ENCODE data around the gene ZNF608.

ZNF608 gene

DNA sequence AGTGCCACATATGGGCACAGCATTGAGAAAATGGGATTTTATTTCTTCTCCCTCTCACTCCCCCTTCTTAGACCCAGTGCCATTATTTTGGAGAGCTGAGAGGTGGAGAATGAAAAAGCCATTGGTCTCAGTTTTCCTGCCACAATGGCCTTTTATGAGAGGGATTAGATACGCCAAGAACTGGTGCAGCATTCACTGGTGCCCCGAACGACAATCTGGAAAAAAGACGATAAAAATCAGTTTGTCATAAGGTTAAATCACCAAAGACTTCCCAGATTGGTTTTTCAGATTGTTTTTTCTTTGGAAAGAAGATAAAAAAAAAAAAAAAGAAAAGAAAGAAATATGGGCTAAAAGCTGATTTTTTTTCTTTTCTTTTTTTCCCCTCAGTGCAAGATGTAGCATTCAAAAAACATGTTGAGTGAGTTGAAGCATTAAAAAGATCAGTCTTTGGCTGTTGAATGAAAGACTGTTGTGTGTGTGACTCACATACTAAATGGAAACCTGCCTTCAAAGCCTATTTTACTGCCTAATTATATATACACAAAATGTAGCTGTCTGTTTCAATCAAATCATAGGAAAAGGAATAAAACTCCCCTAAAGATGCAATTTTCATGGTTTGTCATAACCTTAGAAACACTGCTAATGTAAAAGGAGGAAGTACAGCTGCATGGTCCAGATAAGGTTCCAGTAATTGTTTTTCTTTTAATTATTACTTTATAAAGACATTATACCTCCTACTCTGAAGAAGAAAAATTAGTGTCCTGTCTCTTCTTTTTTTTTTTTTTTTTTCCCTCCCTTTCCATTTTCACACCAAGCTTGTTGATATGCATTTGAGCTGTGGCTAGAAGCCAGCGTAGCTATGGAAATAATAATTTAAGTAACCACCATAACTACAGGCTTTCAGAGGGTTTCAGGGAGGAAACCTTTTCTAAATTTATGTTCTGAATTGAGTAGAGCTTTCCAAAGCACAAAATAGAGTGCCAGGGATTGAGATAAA, 27.2 kb upstream of the ZNF608 start:
- H3K4me1 ChIP-seq (ENCODE audit: control insufficient read depth, insufficient read depth, low read length) = peaks cover 22% of the 10 kb centered on the region
- no peaks in the 10 kb centered on the region for H3K27me3 ChIP-seq (ENCODE audit: control insufficient read depth, insufficient read depth, low read length)
- no peak overlapping the region for H3K9ac ChIP-seq (ENCODE audit: low read depth, low read length)
- H3K4me3 ChIP-seq (ENCODE audit: low read depth, low read length) = no peak overlapping the region
- H3K9me3 ChIP-seq (ENCODE audit: control insufficient read depth, insufficient read depth, low read length) = no peaks in the 10 kb centered on the region
- H3K36me3 ChIP-seq (ENCODE audit: control insufficient read depth, insufficient read depth, low read length) = no peaks in the 10 kb centered on the region
- H3K27ac ChIP-seq (ENCODE audit: low read depth, low read length) = no peak overlapping the region

DNA sequence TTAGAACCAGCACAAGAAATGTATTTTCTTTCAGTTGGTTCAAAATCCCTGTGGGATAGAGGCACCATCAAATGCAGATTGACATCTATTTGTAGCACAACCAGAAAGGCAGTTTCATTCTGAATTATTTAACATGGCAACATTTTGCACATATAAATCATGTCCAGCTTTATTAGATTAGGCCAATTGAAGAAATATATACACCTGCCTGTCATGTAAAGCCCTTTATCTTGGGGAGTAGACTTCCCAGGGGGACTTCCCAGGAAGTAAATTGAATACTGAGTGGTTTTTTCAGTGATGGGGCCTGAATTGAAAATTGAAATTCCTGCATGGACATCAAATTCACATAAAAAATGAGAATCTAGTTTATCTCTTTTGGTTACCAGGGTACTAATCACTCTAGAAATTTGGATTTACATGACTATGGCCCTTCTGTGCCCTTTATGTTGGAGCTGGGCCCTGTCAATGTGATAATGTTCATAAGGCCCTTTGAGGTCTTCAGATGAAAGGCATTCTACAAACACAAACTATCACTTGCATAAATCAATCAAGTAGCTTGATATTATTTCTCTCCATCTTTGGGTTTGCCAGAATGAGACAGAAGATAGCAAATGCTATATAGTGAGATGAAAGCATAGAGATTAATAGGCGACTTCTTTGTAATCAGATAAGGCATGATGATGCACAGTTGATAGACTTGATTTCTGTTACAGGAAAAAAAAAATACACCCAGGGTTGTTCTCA, 26.2 kb upstream of the ZNF608 start:
- H3K27me3 ChIP-seq (ENCODE audit: control insufficient read depth, insufficient read depth, low read length) = no peaks in the 10 kb centered on the region
- no peaks in the 10 kb centered on the region for H3K36me3 ChIP-seq (ENCODE audit: control insufficient read depth, insufficient read depth, low read length)
- no peak overlapping the region for H3K4me3 ChIP-seq (ENCODE audit: low read depth, low read length)
- no peaks in the 10 kb centered on the region for H3K9me3 ChIP-seq (ENCODE audit: control insufficient read depth, insufficient read depth, low read length)
- H3K27ac ChIP-seq (ENCODE audit: low read depth, low read length) = no peak overlapping the region
- H3K9ac ChIP-seq (ENCODE audit: low read depth, low read length) = no peak overlapping the region
- peaks cover 22% of the 10 kb centered on the region for H3K4me1 ChIP-seq (ENCODE audit: control insufficient read depth, insufficient read depth, low read length)

DNA sequence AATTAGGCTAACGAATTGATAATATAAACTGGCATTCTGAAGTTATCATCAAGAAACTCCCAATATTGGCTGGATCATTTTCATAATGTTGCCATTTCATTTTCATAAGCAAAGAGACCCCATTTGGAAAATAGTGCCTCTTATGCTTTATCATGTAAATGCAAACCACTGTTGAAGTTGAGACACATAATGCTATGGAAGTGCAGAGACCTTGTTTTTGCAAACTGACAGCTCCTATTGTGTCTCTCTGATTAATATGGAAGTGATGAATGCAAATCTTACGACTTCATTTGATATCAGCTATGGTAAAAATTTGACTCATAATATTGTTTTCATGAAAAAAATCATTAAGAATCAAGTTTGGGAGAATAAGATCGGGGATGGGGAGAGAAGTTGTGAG, 25.3 kb upstream of the ZNF608 start:
- H3K36me3 ChIP-seq (ENCODE audit: control insufficient read depth, insufficient read depth, low read length) = no peaks in the 10 kb centered on the region
- H3K27me3 ChIP-seq (ENCODE audit: control insufficient read depth, insufficient read depth, low read length) = no peaks in the 10 kb centered on the region
- H3K27ac ChIP-seq (ENCODE audit: low read depth, low read length) = no peak overlapping the region
- no peak overlapping the region for H3K4me3 ChIP-seq (ENCODE audit: low read depth, low read length)
- no peaks in the 10 kb centered on the region for H3K9me3 ChIP-seq (ENCODE audit: control insufficient read depth, insufficient read depth, low read length)
- H3K9ac ChIP-seq (ENCODE audit: low read depth, low read length) = no peak overlapping the region
- H3K4me1 ChIP-seq (ENCODE audit: control insufficient read depth, insufficient read depth, low read length) = peaks cover 25% of the 10 kb centered on the region

DNA sequence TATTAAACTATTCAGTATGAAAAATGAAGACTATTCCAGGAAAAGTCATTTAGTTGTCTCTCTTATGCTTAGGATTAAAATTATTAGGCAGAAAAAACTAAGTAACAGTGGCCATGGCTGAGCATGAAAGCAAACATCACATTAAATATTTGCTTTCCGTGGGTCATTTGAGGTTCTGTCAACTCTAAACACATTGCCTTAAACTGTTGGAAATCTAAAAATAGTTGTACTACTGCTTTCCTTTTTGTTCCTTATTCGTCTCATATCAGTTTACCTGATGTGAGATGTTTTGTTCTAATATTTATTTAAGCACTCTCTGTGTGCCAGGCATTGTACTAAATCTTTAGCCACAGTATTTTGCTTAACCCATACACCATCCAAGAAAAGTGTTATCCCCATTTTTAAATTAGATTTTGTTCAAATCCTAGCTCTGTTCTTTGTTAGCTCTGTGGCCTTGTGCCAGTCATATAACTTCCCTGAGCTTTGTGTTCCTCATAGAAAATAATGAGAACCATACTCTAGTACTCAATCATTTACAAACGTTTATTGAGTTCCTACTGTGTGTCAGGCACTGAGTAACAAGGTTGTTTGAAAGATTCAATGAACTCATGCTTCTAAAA, 18.7 kb upstream of the ZNF608 start:
- H3K9me3 ChIP-seq (ENCODE audit: control insufficient read depth, insufficient read depth, low read length) = no peaks in the 10 kb centered on the region
- H3K27ac ChIP-seq (ENCODE audit: low read depth, low read length) = no peak overlapping the region
- H3K4me3 ChIP-seq (ENCODE audit: low read depth, low read length) = no peak overlapping the region
- no peaks in the 10 kb centered on the region for H3K27me3 ChIP-seq (ENCODE audit: control insufficient read depth, insufficient read depth, low read length)
- H3K36me3 ChIP-seq (ENCODE audit: control insufficient read depth, insufficient read depth, low read length) = no peaks in the 10 kb centered on the region
- H3K4me1 ChIP-seq (ENCODE audit: control insufficient read depth, insufficient read depth, low read length) = peaks cover 9% of the 10 kb centered on the region; the same call in 1 of the 2 replicates
- H3K9ac ChIP-seq (ENCODE audit: low read depth, low read length) = no peak overlapping the region

DNA sequence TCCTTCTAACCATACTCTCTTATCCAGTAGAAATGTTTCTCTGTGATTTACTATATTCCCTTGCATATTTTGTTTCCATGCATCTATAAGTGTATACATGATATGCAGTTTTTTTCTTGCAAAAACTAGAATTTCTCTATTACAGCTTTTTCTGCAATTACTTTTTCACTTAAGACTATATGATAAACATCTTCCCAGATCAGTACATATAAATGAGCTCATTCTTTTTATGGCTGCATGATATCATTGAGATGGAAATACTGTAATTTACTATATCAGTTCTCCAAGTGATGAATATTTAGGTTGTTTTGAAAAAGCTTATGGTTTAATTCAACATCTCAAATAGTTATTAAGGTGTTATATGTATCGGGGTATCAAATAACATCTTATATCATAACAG, 18.1 kb upstream of the ZNF608 start:
- no peaks in the 10 kb centered on the region for H3K27me3 ChIP-seq (ENCODE audit: control insufficient read depth, insufficient read depth, low read length)
- H3K4me3 ChIP-seq (ENCODE audit: low read depth, low read length) = no peak overlapping the region
- H3K9ac ChIP-seq (ENCODE audit: low read depth, low read length) = no peak overlapping the region
- H3K4me1 ChIP-seq (ENCODE audit: control insufficient read depth, insufficient read depth, low read length) = peaks cover 9% of the 10 kb centered on the region; the same call in 1 of the 2 replicates
- no peak overlapping the region for H3K27ac ChIP-seq (ENCODE audit: low read depth, low read length)
- no peaks in the 10 kb centered on the region for H3K36me3 ChIP-seq (ENCODE audit: control insufficient read depth, insufficient read depth, low read length)
- H3K9me3 ChIP-seq (ENCODE audit: control insufficient read depth, insufficient read depth, low read length) = no peaks in the 10 kb centered on the region

DNA sequence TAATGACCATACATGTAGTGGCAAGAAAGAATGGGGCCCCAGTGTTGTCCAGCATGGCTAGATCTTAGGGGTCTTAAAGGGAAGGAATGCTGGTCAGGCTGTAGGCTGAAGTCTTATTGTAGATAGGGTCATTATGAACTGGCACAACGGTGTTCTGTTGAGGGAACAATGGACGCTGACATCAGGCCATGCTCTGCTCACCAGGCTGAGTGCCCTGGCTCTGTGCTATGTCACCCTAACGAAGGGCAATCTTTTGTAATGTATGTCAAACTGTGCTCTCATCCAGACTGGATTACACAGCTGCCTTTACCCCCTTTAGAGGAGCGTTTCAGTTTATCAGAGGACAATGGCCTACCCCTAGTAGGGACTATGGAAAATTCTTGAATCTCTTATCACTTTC, 14.6 kb upstream of the ZNF608 start:
- Histone ChIP-seq H3K27ac (ENCODE audit: low read depth, low read length) (no peak overlapping the region), H3K36me3 (ENCODE audit: control insufficient read depth, insufficient read depth, low read length) (no peaks in the 10 kb centered on the region), H3K27me3 (ENCODE audit: control insufficient read depth, insufficient read depth, low read length) (no peaks in the 10 kb centered on the region), H3K4me3 (ENCODE audit: low read depth, low read length) (no peak overlapping the region), H3K9ac (ENCODE audit: low read depth, low read length) (no peak overlapping the region), H3K4me1 (ENCODE audit: control insufficient read depth, insufficient read depth, low read length) (peaks cover 4% of the 10 kb centered on the region; the same call in 1 of the 2 replicates), H3K9me3 (ENCODE audit: control insufficient read depth, insufficient read depth, low read length) (no peaks in the 10 kb centered on the region)

DNA sequence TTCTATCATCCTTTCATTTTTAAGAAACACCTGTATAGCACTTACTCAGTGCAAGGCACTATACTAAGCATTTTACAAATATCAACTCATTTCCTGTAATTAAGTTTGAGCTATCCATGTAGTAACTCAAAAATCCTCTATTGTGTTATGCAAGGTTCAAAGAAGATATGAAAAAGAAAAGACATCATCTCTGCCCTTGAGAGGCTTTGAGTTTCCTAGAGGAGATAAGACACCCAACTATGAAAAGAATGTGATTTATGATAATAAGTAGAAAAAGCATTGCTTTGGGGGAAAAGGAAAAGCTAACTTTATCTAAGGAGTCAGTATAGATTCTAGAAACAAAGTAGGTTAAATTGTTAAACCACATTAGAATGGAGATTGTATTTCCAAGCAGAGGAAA, 14.2 kb upstream of the ZNF608 start:
- no peak overlapping the region for H3K9ac ChIP-seq (ENCODE audit: low read depth, low read length)
- H3K9me3 ChIP-seq (ENCODE audit: control insufficient read depth, insufficient read depth, low read length) = no peaks in the 10 kb centered on the region
- H3K4me3 ChIP-seq (ENCODE audit: low read depth, low read length) = no peak overlapping the region
- no peak overlapping the region for H3K27ac ChIP-seq (ENCODE audit: low read depth, low read length)
- H3K36me3 ChIP-seq (ENCODE audit: control insufficient read depth, insufficient read depth, low read length) = no peaks in the 10 kb centered on the region
- H3K27me3 ChIP-seq (ENCODE audit: control insufficient read depth, insufficient read depth, low read length) = no peaks in the 10 kb centered on the region
- peaks cover 5% of the 10 kb centered on the region; the same call in 1 of the 2 replicates for H3K4me1 ChIP-seq (ENCODE audit: control insufficient read depth, insufficient read depth, low read length)

DNA sequence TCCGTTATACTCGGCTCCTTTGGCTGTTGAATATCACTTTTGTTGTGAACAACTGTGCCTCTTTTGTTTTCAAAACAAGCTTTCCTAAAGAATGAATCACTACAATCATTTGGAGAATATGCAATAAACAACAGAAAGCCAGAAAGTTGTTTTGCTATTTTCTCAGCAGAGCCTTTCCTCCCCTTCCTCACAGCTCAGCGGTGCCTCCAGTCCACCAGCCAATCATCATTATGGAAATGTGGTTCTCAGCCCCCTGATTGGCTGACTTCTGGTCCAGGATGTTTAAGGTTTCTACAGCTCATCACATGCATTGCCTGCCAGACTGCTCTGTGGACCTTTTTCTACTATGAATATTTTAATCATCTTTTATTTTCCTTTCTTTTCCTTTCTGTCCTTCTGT, 9.1 kb upstream of the ZNF608 start:
- no peak overlapping the region for H3K4me3 ChIP-seq (ENCODE audit: low read depth, low read length)
- H3K27me3 ChIP-seq (ENCODE audit: control insufficient read depth, insufficient read depth, low read length) = no peaks in the 10 kb centered on the region
- no peak overlapping the region for H3K27ac ChIP-seq (ENCODE audit: low read depth, low read length)
- no peaks in the 10 kb centered on the region for H3K36me3 ChIP-seq (ENCODE audit: control insufficient read depth, insufficient read depth, low read length)
- H3K9me3 ChIP-seq (ENCODE audit: control insufficient read depth, insufficient read depth, low read length) = no peaks in the 10 kb centered on the region
- peaks cover 28% of the 10 kb centered on the region for H3K4me1 ChIP-seq (ENCODE audit: control insufficient read depth, insufficient read depth, low read length)
- H3K9ac ChIP-seq (ENCODE audit: low read depth, low read length) = no peak overlapping the region

DNA sequence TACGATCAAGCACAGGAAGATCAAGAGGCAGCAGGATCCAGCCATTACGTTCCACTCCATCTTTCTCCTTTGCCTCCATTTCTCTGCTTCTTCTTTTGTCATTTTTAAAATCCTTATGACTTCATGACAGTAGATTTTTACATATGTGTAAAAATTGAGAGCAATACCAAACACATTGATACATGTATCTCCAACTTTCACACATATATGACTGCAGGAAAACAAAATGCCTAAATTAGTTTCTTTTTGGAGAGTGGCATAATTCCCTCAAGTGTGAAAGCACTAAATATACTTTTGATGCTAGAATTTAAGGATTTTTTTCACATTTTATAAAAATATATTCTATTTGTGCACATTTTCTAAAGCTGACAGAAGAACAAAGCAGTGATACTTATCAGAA, 8.6 kb upstream of the ZNF608 start:
- Histone ChIP-seq H3K4me3 (ENCODE audit: low read depth, low read length) (no peak overlapping the region), H3K9me3 (ENCODE audit: control insufficient read depth, insufficient read depth, low read length) (no peaks in the 10 kb centered on the region), H3K27me3 (ENCODE audit: control insufficient read depth, insufficient read depth, low read length) (no peaks in the 10 kb centered on the region), H3K27ac (ENCODE audit: low read depth, low read length) (no peak overlapping the region), H3K36me3 (ENCODE audit: control insufficient read depth, insufficient read depth, low read length) (no peaks in the 10 kb centered on the region), H3K9ac (ENCODE audit: low read depth, low read length) (no peak overlapping the region), H3K4me1 (ENCODE audit: control insufficient read depth, insufficient read depth, low read length) (peaks cover 32% of the 10 kb centered on the region)

DNA sequence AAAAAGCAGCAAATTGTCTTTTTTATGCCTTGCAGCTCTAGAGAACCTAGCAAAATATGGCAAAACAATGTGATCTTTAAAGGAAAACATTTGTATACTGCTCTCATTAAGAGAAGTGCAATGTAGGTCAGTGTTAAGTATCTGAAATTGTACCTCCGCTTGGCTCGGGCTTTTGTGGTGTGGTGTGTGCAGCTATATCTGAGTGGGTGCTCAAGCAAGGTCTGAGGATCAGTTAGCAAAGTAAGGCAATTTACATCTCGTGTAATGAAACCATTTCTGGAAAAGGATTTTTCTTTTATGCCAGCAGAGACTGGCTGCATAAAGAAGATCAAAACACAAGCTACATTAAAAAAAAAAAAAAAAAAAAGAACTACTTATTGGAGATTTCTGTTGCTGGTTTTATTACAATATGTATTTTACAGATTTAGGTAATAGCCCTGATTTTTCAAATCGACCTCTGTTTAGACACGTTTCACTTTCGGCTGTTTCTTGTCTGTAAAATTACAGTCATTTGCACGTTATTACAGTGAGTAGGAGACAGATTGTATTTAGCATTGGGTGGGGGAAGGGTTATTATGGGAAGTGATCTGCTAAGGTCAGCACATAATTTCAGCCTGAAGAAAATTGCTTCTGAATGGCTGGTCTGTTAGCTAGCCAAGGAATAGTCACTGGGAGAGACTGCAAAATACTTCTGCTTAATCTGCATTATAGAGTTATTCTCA, 7.9 kb upstream of the ZNF608 start:
- Histone ChIP-seq H3K9me3 (ENCODE audit: control insufficient read depth, insufficient read depth, low read length) (no peaks in the 10 kb centered on the region), H3K4me3 (ENCODE audit: low read depth, low read length) (no peak overlapping the region), H3K36me3 (ENCODE audit: control insufficient read depth, insufficient read depth, low read length) (no peaks in the 10 kb centered on the region), H3K9ac (ENCODE audit: low read depth, low read length) (no peak overlapping the region), H3K4me1 (ENCODE audit: control insufficient read depth, insufficient read depth, low read length) (peaks cover 39% of the 10 kb centered on the region), H3K27me3 (ENCODE audit: control insufficient read depth, insufficient read depth, low read length) (no peaks in the 10 kb centered on the region), H3K27ac (ENCODE audit: low read depth, low read length) (no peak overlapping the region)

All from HUES48 (cell line).